Suprapubic skin (tissue), 3 donors: ENCODE measurements around the gene ZNF200.

Experiments used
- POLR2AphosphoS5 ChIP-seq, 3 donors: sonication (generic); formaldehyde crosslinking; IDR thresholded peaks; one replicate each; pipeline ENCODE4 v1.6.1; 2017; ENCODE audit warnings: antibody characterized with exemption in 3 of 3
- TF ChIP-seq, protein P1 (sequence below), 2 donors: fragments of 200-600 bp in 1 of 2; fragments of 450-650 bp in 1 of 2; sonication (generic) in 1 of 2; IDR thresholded peaks; one replicate each; pipeline ENCODE4 v1.5.1; 2016 to 2019; ENCODE audit warnings: antibody characterized with exemption in 2 of 2, mild to moderate bottlenecking in 1 of 2, moderate library complexity in 1 of 2

GRCh38 chr16:3248596-3248995 is 13.6 kb upstream of the ZNF200 start:
- TF ChIP-seq, protein P1, sequence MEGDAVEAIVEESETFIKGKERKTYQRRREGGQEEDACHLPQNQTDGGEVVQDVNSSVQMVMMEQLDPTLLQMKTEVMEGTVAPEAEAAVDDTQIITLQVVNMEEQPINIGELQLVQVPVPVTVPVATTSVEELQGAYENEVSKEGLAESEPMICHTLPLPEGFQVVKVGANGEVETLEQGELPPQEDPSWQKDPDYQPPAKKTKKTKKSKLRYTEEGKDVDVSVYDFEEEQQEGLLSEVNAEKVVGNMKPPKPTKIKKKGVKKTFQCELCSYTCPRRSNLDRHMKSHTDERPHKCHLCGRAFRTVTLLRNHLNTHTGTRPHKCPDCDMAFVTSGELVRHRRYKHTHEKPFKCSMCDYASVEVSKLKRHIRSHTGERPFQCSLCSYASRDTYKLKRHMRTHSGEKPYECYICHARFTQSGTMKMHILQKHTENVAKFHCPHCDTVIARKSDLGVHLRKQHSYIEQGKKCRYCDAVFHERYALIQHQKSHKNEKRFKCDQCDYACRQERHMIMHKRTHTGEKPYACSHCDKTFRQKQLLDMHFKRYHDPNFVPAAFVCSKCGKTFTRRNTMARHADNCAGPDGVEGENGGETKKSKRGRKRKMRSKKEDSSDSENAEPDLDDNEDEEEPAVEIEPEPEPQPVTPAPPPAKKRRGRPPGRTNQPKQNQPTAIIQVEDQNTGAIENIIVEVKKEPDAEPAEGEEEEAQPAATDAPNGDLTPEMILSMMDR (IDR thresholded peaks at IDR 0.05): no peak
- no peak for TF ChIP-seq POLR2AphosphoS5 (IDR thresholded peaks at IDR 0.05)
